GM23338 (cell line): ENCODE data around the gene ZP3. TPM values are rescaled to one million over a fixed set of nuclear protein-coding genes. Genes with fewer than 3 reads are reported as not detected.
"Not testable (repeated sequence)": the region's sequence is repeated elsewhere in the genome, so short reads cannot be mapped to it uniquely, and the experiment has no call there.

Source experiments
- ATAC-seq: fragments of 200-7000 bp; cut with Tn5 transposase; 3 replicates; pipeline ENCODE4 v1.9.1; 2020
- DNase-seq: peaks from one replicate; pipeline ENCODE4 v3.0.0-alpha.2; 2015; ENCODE audit warnings: low spot score
- H2AFZ ChIP-seq: fragments of 200-600 bp; sonication (generic); 2 replicates; pipeline ENCODE4 v1.8.0; 2016; ENCODE audit warnings: antibody characterized with exemption, mild to moderate bottlenecking, moderate library complexity
- H3F3A ChIP-seq: fragments of 200-600 bp; sonication (generic); replicated peaks from 2 replicates; pipeline ENCODE4 v1.8.0; 2017; ENCODE audit warnings: antibody characterized with exemption, mixed run types, low read depth
- H3K27ac ChIP-seq: fragments of 200-600 bp; sonication (generic); 2 replicates; pipeline ENCODE4 v1.6.1; 2016; ENCODE audit warnings: low read depth
- H3K27me3 ChIP-seq: fragments of 200-600 bp; sonication (generic); 2 replicates; pipeline ENCODE4 v1.8.0; 2016; ENCODE audit warnings: mild to moderate bottlenecking, mixed run types, moderate library complexity; ENCODE audit not compliant: insufficient read depth
- H3K36me3 ChIP-seq: fragments of 200-600 bp; sonication (generic); 2 replicates; pipeline ENCODE4 v1.8.0; 2016; ENCODE audit warnings: mild to moderate bottlenecking; ENCODE audit not compliant: insufficient read depth
- H3K4me1 ChIP-seq: fragments of 200-600 bp; sonication (generic); 2 replicates; pipeline ENCODE4 v1.8.0; 2016; ENCODE audit warnings: mild to moderate bottlenecking, moderate library complexity; ENCODE audit not compliant: insufficient read depth
- H3K4me2 ChIP-seq: fragments of 200-600 bp; sonication (generic); 2 replicates; pipeline ENCODE4 v1.7.1; 2017; ENCODE audit warnings: mixed run types
- H3K4me3 ChIP-seq: fragments of 200-600 bp; sonication (generic); 2 replicates; pipeline ENCODE4 v1.6.1; 2016; ENCODE audit warnings: mixed run types
- H3K79me2 ChIP-seq: fragments of 200-600 bp; sonication (generic); replicated peaks from 2 replicates; pipeline ENCODE4 v1.8.0; 2017; ENCODE audit warnings: mild to moderate bottlenecking; ENCODE audit not compliant: insufficient read depth
- H3K9me2 ChIP-seq: fragments of 200-600 bp; sonication (generic); 2 replicates; pipeline ENCODE4 v1.8.0; 2017; ENCODE audit not compliant: insufficient read depth
- H4K20me1 ChIP-seq: fragments of 200-600 bp; sonication (generic); replicated peaks from 2 replicates; pipeline ENCODE4 v1.8.0; 2017; ENCODE audit warnings: mild to moderate bottlenecking; ENCODE audit not compliant: insufficient read depth
- H3K27ac Mint-ChIP-seq: 2 replicates; pipeline ENCODE4 v1.8.0; 2020; ENCODE audit warnings: inconsistent platforms, mild to moderate bottlenecking, moderate library complexity, mixed read lengths
- H3K27me3 Mint-ChIP-seq: 3 replicates; pipeline ENCODE4 v1.8.0; 2022; ENCODE audit warnings: low read depth, mild to moderate bottlenecking, moderate library complexity, mixed read lengths, inconsistent platforms; ENCODE audit not compliant: insufficient read depth, poor library complexity
- H3K36me3 Mint-ChIP-seq: 3 replicates; pipeline ENCODE4 v1.8.0; 2021; ENCODE audit warnings: low read depth, mild to moderate bottlenecking, inconsistent platforms, moderate library complexity, mixed read lengths
- H3K4me1 Mint-ChIP-seq: 3 replicates; pipeline ENCODE4 v1.8.0; 2020; ENCODE audit warnings: mild to moderate bottlenecking, inconsistent platforms, mixed read lengths
- H3K4me3 Mint-ChIP-seq: 3 replicates; pipeline ENCODE4 v1.8.0; 2021; ENCODE audit warnings: moderate library complexity, mild to moderate bottlenecking, inconsistent platforms, mixed read lengths
- H3K9me3 Mint-ChIP-seq: 3 replicates; pipeline ENCODE4 v1.8.0; 2020; ENCODE audit warnings: moderate library complexity, mild to moderate bottlenecking, inconsistent platforms, mixed read lengths
- EZH2 ChIP-seq: fragments of 200-600 bp; sonication (generic); IDR thresholded peaks from one replicate; pipeline ENCODE4 v1.8.0; 2017; ENCODE audit warnings: antibody characterized with exemption, mild to moderate bottlenecking, low read depth; ENCODE audit not compliant: unreplicated experiment
- JUNB ChIP-seq: IDR thresholded peaks from one replicate; pipeline ENCODE4 v1.6.1; 2016; ENCODE audit warnings: antibody characterized with exemption; ENCODE audit not compliant: unreplicated experiment
- NANOG ChIP-seq: IDR thresholded peaks from 2 replicates; pipeline ENCODE4 v1.6.1; 2016; ENCODE audit warnings: antibody characterized with exemption, borderline replicate concordance
- POLR2AphosphoS5 ChIP-seq: IDR thresholded peaks from 2 replicates; pipeline ENCODE4 v1.6.1; 2016; ENCODE audit warnings: antibody characterized with exemption, low read depth
- STAT1 ChIP-seq: IDR thresholded peaks from one replicate; pipeline ENCODE4 v1.6.1; 2016; ENCODE audit warnings: antibody characterized with exemption; ENCODE audit not compliant: unreplicated experiment
- ZNF114 ChIP-seq: fragments of 250-450 bp; sonication (Bioruptor Pico); IDR thresholded peaks from 2 replicates; pipeline ENCODE4 v1.5.0; 2020; ENCODE audit warnings: mild to moderate bottlenecking, moderate library complexity
- ZNF331 ChIP-seq: fragments of 250-450 bp; sonication (Bioruptor Pico); IDR thresholded peaks from 2 replicates; pipeline ENCODE4 v1.5.0; 2020; ENCODE audit warnings: low read depth, mild to moderate bottlenecking, moderate library complexity
- polyA plus RNA-seq: library from polyadenylated mRNA; unstranded; fragments of >200 nt; fragmentation: Nextera tagmentation; extraction: Ambion mirVana; gene quantifications from 2 replicates; pipeline ENCODE4 v1.2.1, GENCODE V29; 2016
- total RNA-seq: library from RNA; depleted of rRNA; stranded (reverse); fragments of >200 nt; shearing (Covaris generic); gene quantifications from 2 replicates; pipeline ENCODE4 v1.2.3, GENCODE V29; 2014
- TF ChIP-seq, protein P1 (sequence below), 2 experiments: fragments of 200-600 bp in 1 of 2; sonication (generic) in 1 of 2; conservative IDR thresholded peaks; 2 replicates each; pipeline versions ENCODE4 v1.5.1 to v1.6.1; 2016 to 2017; ENCODE audit warnings: antibody characterized with exemption in 2 of 2, low read depth in 2 of 2, mild to moderate bottlenecking in 2 of 2, moderate library complexity in 1 of 2
- TF ChIP-seq, protein P2 (sequence below): IDR thresholded peaks from 2 replicates; pipeline ENCODE4 v1.6.1; 2016; ENCODE audit warnings: antibody characterized with exemption
- TF ChIP-seq, protein P3 (sequence below): IDR thresholded peaks from one replicate; pipeline ENCODE4 v1.6.1; 2018; ENCODE audit warnings: antibody characterized with exemption; ENCODE audit not compliant: unreplicated experiment

The ZP3 gene
- total and polyA plus RNA-seq, 2 experiments from 2014 or later = 5.1 to 9.6 TPM

DNA sequence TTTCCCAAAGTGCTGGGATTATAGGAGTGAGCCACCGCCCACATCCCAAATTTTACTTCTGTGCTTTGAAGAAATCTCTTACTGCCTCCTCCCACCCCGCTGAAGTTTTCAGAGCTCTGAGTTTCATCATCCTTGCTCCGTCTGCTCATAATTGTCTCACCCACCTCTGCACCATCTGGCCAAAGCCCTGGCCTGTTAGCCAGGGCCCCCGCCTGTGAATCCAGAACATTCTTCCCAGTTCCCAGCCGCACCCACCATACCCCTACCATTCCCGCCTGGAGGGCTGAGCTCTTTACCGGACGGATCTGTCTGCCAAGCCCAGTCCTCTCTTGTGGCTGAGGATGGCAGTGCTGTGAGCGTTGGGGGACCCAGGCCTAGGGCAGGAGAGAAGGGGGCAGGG, 29.8 kb upstream of the ZP3 start:
- no peaks in the 10 kb centered on the region for H4K20me1 ChIP-seq
- TF ChIP-seq, protein P1, sequence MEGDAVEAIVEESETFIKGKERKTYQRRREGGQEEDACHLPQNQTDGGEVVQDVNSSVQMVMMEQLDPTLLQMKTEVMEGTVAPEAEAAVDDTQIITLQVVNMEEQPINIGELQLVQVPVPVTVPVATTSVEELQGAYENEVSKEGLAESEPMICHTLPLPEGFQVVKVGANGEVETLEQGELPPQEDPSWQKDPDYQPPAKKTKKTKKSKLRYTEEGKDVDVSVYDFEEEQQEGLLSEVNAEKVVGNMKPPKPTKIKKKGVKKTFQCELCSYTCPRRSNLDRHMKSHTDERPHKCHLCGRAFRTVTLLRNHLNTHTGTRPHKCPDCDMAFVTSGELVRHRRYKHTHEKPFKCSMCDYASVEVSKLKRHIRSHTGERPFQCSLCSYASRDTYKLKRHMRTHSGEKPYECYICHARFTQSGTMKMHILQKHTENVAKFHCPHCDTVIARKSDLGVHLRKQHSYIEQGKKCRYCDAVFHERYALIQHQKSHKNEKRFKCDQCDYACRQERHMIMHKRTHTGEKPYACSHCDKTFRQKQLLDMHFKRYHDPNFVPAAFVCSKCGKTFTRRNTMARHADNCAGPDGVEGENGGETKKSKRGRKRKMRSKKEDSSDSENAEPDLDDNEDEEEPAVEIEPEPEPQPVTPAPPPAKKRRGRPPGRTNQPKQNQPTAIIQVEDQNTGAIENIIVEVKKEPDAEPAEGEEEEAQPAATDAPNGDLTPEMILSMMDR (conservative IDR thresholded peaks at IDR 0.05; ENCODE audit: low read depth in 2 of 2) = no peak
- no peak for TF ChIP-seq NANOG
- TF ChIP-seq JUNB = no peak
- TF ChIP-seq, protein P2, sequence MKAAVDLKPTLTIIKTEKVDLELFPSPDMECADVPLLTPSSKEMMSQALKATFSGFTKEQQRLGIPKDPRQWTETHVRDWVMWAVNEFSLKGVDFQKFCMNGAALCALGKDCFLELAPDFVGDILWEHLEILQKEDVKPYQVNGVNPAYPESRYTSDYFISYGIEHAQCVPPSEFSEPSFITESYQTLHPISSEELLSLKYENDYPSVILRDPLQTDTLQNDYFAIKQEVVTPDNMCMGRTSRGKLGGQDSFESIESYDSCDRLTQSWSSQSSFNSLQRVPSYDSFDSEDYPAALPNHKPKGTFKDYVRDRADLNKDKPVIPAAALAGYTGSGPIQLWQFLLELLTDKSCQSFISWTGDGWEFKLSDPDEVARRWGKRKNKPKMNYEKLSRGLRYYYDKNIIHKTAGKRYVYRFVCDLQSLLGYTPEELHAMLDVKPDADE = no peak
- no peak overlapping the region for H3K27ac ChIP-seq
- H3K4me3 Mint-ChIP-seq = no peak overlapping the region; the same call in 2 of the 3 replicates
- H3K36me3 ChIP-seq = no peaks in the 10 kb centered on the region
- no peak overlapping the region; the same call in 1 of the 2 replicates for H3K27ac Mint-ChIP-seq
- peaks cover 26% of the 10 kb centered on the region for H3K4me1 Mint-ChIP-seq
- H3K9me3 Mint-ChIP-seq = no peaks in the 10 kb centered on the region
- no peaks in the 10 kb centered on the region for H3K9me2 ChIP-seq
- no peaks in the 10 kb centered on the region for H3K79me2 ChIP-seq
- ATAC-seq (no peak), DNase-seq (no peak)
- no peak overlapping the region for H3K4me3 ChIP-seq
- peaks cover 29% of the 10 kb centered on the region for H3K4me1 ChIP-seq
- peaks cover 9% of the 10 kb centered on the region for H3K27me3 ChIP-seq
- no peaks in the 10 kb centered on the region; the same call in 2 of the 3 replicates for H3K36me3 Mint-ChIP-seq
- H3K4me2 ChIP-seq = no peak overlapping the region
- peaks cover 27% of the 10 kb centered on the region for H3K27me3 Mint-ChIP-seq
- peaks cover 28% of the 10 kb centered on the region for H3F3A ChIP-seq
- no peak overlapping the region for H2AFZ ChIP-seq

DNA sequence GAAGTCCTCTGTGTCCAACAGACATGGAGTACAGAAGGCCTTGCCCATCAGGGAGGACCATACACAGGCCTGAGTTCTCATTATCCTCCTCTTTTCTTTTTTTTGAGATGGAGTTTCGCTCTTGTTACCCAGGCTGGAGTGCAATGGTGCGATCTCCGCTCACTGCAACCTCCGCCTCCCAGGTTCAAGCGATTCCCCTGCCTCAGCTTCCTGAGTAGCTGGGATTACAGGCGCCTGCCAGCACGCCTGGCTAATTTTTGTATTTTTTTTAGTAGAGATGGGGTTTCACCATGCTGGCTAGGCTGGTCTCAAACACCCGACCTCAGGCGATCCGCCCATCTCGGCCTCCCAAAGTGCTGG, 29.2 kb upstream of the ZP3 start:
- H3K36me3 Mint-ChIP-seq, H3K9me3 Mint-ChIP-seq, H2AFZ ChIP-seq, H3K36me3 ChIP-seq, H3K9me2 ChIP-seq, H3K27me3 ChIP-seq, H3K4me2 ChIP-seq, H3K4me3 ChIP-seq, H3K79me2 ChIP-seq, DNase-seq, ATAC-seq, H4K20me1 ChIP-seq, H3K27ac Mint-ChIP-seq, H3K4me3 Mint-ChIP-seq: not testable (repeated sequence)
- H3K4me1 Mint-ChIP-seq = peaks cover 26% of the 10 kb centered on the region
- peaks cover 29% of the 10 kb centered on the region for H3K4me1 ChIP-seq
- H3K27ac ChIP-seq = 0 out of 2 replicates have a peak overlapping the region, but pooled peaks have one; percentile 23
- peaks cover 28% of the 10 kb centered on the region for H3F3A ChIP-seq
- H3K27me3 Mint-ChIP-seq = peaks cover 29% of the 10 kb centered on the region

- Histone ChIP-seq H3K27ac (0 out of 2 replicates have a peak overlapping the region, but pooled peaks have one; percentile 23), H3K4me2 (peak overlapping the region; percentile 66; the same call in 1 of the 2 replicates), H3K9me2 (no peaks in the 10 kb centered on the region), H3F3A (peaks cover 28% of the 10 kb centered on the region), H3K36me3 (no peaks in the 10 kb centered on the region), H4K20me1 (no peaks in the 10 kb centered on the region), H2AFZ (no peak overlapping the region), H3K4me1 (peaks cover 29% of the 10 kb centered on the region), H3K27me3 (peaks cover 9% of the 10 kb centered on the region), H3K4me3 (no peak overlapping the region), H3K79me2 (no peaks in the 10 kb centered on the region)
- H3K9me3 Mint-ChIP-seq = no peaks in the 10 kb centered on the region
- peaks cover 27% of the 10 kb centered on the region for H3K27me3 Mint-ChIP-seq
- no peak overlapping the region for H3K27ac Mint-ChIP-seq
- no peak overlapping the region for H3K4me3 Mint-ChIP-seq
- ATAC-seq (peak; percentile 37), DNase-seq (peak; percentile 91)
- peaks cover 26% of the 10 kb centered on the region for H3K4me1 Mint-ChIP-seq
- H3K36me3 Mint-ChIP-seq = no peaks in the 10 kb centered on the region; the same call in 2 of the 3 replicates
- TF ChIP-seq STAT1 = no peak
- no peak for TF ChIP-seq POLR2AphosphoS5
- TF ChIP-seq, protein P1 (conservative IDR thresholded peaks at IDR 0.05; ENCODE audit: low read depth in 2 of 2) = no peak
- TF ChIP-seq EZH2 = no peak
- TF ChIP-seq ZNF114 = no peak
- no peak for TF ChIP-seq NANOG
- no peak for TF ChIP-seq ZNF331 (CRISPR knock-in tag)
- TF ChIP-seq, protein P3, sequence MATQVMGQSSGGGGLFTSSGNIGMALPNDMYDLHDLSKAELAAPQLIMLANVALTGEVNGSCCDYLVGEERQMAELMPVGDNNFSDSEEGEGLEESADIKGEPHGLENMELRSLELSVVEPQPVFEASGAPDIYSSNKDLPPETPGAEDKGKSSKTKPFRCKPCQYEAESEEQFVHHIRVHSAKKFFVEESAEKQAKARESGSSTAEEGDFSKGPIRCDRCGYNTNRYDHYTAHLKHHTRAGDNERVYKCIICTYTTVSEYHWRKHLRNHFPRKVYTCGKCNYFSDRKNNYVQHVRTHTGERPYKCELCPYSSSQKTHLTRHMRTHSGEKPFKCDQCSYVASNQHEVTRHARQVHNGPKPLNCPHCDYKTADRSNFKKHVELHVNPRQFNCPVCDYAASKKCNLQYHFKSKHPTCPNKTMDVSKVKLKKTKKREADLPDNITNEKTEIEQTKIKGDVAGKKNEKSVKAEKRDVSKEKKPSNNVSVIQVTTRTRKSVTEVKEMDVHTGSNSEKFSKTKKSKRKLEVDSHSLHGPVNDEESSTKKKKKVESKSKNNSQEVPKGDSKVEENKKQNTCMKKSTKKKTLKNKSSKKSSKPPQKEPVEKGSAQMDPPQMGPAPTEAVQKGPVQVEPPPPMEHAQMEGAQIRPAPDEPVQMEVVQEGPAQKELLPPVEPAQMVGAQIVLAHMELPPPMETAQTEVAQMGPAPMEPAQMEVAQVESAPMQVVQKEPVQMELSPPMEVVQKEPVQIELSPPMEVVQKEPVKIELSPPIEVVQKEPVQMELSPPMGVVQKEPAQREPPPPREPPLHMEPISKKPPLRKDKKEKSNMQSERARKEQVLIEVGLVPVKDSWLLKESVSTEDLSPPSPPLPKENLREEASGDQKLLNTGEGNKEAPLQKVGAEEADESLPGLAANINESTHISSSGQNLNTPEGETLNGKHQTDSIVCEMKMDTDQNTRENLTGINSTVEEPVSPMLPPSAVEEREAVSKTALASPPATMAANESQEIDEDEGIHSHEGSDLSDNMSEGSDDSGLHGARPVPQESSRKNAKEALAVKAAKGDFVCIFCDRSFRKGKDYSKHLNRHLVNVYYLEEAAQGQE = no peak
These were observed 28.6 kb upstream of the ZP3 start for GRCh38 chr7:76395965-76396726.
